ENCODE data around the gene PSMD6. TPM values are rescaled to one million over a fixed set of nuclear protein-coding genes. Genes with fewer than 3 reads are reported as not detected.

Gene PSMD6
- total RNA-seq, 1 donor from 2014 or later, result 60.2 TPM

DNA sequence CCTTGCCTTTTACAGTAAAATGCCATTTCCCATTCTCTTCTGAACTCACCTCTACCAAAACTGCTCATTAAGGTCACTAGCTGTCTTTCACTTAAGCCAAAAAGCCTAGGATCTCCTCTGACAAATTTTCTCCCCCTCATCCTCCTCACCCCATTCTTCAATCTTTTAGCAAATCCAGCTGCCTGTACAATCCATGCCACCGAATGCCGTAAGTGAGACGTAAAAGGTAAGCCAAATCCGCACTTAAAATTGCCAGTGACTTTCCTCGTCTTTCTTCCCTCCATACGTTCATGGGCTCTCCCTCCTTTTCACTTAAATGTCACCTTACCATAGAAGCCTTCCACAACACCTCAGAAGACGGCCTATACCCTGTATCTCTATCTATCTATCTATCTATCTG is 13.8 kb downstream of the PSMD6 start:
- DNase-seq (ENCODE audit: low spot score), result no peak

DNA sequence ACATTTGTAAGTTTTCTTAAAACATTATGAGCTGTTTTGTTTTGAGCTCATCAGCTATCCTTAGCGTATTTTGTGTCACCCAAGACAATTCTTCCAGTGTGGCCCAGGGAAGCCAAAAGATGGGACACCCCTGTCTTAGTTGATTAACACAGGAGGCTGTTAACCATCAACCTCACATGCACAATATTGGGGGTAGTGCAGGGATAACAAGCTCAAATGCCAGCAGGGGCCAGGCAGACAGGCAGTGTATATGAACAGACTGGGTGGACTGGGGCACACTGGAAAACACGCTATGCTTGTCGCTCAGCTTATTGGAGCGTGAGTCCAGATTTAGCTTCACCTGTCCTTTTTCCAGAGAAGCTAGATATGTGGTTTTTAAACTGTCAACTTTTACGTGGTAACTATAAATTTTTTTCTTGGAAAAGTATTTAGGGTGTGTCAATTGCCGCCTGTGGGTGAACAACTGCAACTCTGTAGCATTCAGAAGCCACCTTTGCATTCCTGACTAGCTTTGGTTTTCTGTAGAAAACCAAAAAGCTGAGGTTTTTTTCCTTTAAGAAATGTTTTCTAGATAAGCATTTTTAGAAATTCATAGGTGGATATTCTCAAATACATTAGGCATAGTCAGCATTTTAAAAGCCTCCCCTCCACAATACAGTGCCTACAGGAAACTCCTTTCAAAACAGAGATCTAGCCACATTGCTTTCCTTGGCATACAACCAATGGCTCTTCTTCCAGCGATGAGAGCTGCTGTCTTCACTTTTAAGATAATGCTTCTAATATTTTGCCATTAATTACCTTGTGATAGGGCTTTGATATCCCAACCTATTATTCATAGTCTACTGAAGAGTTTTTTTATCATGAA is 14.6 kb downstream of the PSMD6 start:
- DNase-seq (ENCODE audit: low spot score), result no peak

DNA sequence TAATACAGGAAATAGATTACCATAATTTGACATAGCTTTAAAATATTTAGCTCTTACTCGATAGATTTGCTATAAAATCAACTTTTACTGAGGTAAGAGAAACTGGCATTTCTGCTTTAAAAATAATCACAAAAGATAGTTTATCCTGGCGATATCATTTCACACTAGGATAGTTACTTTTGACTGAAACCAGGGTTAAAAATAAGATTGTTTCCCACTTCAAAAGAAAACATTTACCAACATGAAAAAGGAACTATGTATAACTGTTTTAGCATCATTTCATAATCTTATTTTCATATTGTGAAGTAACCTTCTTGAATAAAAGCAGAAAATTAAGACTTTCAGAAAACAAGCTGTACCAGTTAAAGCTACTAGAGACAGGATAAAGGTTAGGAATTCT is 15.3 kb downstream of the PSMD6 start:
- DNase-seq (ENCODE audit: low spot score), result no peak

DNA sequence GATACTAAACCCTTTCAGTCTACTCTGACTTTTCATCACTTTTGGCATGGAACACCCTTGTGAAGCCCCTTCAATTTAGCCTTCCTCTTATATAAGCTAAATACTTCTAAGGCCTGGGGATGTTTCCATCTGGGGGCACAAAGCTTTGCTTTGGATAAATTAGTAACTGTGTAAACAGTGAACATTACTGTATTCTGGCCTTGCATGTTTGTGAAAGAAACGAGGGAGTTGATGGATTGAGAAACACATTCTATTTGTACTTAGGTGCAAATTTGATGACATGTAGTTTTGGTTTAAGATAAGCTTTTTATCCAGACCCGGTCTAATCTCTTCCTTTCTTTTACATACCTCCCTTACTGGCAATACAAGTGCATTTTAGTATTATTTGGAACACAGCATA is 19.7 kb downstream of the PSMD6 start:
- DNase-seq (ENCODE audit: low spot score), result no peak

DNA sequence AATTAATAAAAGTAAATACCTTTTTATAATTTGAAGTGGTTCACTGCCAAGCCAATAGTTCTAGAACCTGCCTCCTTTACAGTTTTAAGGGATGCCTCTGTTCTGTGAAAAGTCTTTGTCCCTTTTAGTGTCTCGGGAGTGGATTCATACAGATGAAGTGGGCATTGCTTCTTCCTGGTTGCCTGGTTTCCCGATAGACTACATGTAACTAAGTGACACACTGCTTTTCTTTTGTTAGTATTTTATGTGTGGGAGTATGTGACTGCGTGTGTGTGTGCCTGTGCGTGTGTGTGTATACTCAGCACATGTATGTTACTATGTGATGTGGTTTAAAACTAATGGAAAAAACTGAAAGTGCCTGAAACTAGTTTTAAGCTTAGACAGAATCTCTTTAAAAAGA is 21.1 kb downstream of the PSMD6 start:
- no peak for DNase-seq (ENCODE audit: low spot score)

DNA sequence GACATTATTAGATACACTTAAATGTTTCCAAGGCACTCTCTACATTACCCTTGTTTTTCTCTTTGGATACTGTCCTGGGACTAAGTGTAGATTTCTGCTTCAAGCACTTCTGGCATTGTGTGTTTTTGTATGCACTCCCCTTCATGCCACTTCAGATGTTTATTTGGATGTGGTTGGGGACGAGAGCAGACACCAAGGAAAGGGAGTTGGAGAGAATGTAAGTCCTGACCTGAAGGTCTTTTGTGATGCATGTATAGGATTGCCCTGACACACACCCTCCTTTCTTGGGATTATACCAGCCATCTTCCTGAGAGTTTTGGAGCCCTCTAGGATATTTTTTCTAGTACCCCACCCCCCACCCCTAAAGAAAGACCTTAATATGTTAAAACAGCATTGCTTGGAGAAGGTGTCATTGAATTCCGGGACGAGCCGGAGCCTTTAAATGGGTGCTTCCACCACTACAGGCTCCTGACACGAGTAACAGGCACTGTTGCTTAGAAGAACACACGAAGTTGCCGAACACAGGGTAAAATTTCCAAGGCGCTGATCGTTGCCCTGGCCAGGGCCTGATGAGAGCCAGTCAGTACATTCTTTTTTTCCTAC is 22.7 kb downstream of the PSMD6 start:
- DNase-seq (ENCODE audit: low spot score), result no peak

DNA sequence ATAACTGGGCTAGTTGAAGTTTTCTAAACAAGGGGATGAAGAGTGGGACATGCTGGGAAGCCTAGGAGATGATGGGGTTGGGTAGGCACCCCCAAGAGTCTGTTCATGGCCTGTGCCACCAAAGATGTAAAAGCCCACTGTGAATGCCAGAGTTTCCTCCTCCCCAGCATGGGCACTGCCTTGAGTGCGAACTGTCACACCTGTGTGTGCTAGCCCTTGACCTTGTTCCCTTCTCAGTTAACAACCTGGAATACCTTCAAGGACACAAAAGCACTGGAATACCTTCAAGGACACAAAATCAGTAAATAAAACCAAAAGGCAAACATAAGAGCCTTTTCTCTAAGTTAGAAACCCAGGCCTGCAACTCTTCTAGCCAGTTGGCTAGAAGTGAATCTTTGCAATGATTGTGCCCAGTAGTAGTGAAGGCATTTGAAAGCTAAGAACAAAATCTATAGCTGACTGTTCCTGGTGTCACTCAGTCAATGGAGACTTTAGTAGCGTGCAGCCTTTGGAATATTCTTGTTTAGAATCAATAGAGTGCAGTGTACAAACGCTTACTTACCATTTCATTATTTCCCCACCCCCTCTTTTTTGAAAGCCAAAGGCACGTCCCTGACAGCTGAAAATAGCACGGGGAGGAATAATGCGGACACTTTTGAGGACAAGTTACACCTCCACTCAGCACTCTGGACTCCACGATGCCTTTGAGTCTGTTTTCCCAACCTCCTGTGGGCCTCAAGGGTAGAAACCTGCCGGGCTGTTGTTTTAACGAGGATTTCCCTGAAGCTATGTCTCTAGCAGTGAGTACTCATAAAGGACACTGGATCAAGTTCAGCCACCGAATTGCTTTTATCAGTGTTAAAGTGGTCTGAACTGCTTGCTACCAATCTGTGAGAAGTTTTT is 24.2 kb downstream of the PSMD6 start:
- no peak for DNase-seq (ENCODE audit: low spot score)

DNA sequence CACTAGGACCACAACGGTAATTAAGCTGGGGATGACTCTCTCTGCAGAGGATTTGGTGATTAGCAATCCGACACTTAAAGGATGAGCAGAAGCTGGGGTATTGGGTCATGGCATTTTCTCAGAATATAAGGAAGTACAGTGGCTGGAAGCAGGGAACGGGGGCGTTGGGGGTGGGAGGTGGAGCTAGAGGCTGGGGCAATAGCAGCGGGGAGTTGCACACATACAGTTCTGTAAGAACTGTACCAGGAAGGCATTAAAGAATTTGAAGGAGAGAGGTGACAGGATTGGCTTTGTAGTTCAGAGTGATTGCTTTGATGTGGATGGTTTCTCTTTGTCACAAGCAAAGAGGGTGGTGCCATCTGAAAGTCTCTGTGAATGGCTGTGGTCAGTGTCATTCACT is 28.2 kb downstream of the PSMD6 start:
- DNase-seq (ENCODE audit: low spot score), result no peak

DNA sequence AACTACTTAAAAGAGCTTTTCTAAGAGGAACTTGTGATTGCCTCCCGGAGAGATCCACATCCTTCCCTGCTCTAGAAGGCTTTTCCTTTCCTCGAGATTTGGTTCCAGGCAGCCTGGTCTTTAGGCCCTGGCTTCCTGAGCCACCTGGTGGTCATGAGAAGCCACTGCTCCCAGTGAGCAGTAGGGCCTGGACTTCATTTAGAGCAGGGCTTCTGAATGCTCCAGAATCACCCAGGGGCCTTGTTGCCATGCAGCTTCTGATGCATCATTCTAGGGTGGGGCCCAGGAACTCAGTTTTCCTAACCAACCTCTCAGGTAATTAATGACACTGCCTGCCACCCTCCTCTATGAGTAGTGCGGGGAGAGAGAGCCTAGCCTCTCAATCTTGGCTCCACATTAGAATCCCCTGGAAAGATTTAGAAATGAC is 29.6 kb downstream of the PSMD6 start:
- DNase-seq (ENCODE audit: low spot score), result peak; percentile 79

DNA sequence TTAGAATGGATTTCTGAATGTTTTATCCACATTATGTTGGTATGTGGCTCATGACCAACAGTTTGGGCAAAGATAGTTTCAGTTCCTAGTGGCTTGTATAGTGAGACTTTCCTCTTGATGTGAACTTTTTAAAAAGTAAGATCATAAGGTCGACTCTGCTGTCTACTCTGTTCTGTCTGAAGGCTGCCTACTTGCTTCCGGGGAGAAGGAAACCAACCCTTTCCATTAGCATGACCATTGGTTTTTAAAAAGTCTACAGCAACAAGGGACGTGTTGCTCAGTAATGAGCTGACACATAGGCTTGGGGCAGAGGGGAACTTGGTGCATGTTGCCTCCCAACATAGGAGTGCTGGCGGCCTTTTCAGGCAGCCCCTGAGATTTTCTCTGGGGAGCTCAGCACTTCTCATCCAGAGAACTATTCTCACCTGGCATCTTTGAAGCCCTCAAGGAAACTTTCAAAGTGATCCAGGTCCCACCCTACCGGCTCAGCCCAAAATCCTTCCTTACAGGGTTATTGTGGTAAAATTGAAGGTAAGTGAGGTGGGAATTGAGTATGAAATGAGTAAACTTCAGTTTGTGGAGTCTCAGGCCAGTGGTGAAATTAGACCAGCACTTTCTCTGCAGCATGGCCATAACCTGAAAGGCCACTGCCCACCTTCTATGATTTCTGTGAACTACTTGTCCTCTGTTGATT is 30.6 kb downstream of the PSMD6 start:
- DNase-seq (ENCODE audit: low spot score), result no peak

DNA sequence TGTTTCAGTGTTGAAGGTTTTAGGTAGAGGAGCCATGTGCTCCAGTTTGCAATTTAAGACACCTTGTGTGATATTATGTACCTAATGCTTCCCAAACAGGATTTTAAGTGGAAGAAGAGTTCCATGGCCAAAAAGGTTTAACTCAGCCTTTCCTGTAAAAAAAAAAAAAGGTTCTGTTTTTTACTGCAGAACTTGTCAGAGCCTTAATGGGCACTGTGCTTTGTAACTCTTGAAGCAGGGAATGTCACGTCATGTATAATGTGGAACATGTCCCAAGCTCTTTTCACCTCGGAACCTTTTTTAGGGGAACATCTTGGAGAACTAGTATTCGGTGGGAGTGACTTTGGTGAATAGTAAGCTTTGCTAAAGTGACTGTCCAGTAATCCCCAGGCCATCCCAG is 31.6 kb downstream of the PSMD6 start:
- DNase-seq (ENCODE audit: low spot score), result no peak

DNA sequence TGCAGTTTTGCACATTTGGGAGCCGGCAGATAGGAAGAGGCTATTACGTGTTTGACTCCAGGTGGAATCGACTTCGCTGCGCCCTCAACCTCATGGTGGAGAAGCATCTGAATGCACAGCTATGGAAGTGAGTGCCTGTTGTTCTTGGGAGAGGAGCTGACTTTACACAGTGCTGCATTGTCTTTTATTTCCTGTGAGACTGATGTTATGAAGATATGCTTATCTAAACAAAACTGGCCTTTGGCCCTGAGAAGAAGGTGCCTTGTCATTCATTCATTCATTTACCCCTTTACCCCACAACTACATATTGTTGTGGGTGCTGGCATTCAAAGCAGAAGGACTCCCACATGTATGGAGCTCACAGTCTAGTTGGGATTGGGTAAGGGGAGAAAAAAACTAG is 32.6 kb downstream of the PSMD6 start:
- DNase-seq (ENCODE audit: low spot score), result no peak

DNA sequence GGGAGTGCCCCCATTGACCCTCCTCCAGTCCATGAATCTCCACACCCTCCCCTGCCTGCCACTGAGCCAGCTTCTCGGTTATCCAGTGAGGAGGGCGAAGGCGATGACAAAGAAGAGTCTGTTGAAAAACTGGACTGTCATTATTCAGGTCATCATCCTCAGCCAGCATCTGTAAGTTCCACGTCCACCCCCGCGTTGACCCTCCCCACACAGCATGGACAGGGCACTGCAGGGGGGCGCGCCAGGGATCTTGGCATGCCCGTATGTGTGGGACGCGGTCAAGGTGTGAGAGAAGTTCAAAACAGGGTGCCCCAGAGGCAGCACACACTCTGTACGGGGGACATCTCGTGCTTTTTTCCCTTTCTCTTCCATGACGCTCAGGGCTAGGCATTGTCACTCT is 33.1 kb downstream of the PSMD6 start:
- DNase-seq (ENCODE audit: low spot score), result no peak

DNA sequence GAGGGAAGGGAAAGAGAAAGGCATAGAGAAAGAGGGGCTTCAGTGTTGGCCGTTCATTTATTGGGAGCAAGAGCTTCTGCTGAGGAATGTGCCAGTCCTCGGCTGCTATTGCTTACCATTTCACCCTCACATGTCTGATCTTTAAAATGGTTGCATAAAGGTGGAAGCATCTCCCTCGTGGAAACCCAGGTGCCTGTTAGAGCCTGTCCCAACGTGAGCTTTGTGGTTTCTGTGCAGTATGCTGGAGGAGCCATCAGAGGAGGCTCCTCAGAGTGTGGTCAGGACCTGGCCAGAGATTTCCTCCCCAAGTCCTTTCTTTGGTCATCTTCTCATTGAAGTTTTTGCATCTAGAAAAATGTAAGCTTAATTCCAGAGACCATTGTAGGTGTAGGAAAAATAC is 34.4 kb downstream of the PSMD6 start:
- DNase-seq (ENCODE audit: low spot score), result no peak

DNA sequence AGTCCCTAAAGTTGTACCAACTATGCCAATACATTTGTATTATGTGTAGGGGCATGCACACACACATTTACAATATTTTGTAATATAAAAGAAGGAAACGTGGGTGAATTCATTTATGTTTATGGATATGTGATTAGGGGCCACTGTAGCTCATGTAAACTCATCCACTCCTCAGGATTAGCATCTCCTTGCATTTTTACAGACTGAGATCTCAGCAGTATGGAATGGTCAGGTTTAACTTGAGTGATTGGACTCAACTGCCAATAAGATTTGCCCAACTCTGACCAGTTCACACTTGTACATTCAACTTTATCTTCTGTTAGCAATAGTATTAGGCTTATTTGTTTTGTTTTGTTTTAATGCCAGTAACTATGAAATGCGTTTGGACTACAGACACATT is 36.5 kb downstream of the PSMD6 start:
- DNase-seq (ENCODE audit: low spot score), result no peak

DNA sequence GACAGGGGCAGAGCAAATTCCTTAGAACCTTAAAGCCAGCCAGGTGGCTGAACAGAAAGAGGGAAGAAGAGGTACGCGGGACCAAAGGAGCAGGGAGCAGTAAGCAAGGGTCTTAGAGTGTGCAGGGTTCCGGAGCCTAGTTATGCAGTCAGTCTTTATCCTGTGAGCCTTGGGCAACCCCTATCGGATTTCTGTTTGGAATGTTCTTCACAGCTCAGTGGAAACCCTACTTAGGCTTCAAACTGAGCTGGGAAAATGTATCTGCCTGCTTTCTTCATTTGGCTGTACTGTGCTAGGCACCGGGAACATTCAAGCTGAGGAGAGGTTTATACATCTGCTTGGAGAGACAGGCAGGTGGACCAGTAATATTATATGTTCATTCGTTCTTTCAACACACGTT is 37.1 kb downstream of the PSMD6 start:
- no peak for DNase-seq (ENCODE audit: low spot score)

DNA sequence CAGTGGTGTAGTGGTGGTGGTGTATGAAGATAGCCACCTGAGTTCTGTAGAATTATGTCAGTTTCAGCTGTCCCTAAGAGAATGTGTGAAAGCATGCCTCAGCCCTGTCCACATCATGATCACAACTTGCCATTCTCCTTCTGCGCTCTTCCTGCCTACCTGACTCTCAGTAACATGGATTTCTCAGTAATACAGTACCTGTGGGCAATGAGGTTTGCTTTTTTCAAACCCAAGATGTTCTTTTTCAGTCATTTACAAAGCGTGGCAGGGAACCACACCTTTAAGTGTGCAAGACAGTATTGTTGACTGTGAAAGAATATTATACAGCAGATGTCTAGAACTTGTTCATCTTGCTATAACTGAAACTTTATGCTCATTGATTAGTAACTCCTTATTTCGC is 38.9 kb downstream of the PSMD6 start:
- DNase-seq (ENCODE audit: low spot score), result no peak

DNA sequence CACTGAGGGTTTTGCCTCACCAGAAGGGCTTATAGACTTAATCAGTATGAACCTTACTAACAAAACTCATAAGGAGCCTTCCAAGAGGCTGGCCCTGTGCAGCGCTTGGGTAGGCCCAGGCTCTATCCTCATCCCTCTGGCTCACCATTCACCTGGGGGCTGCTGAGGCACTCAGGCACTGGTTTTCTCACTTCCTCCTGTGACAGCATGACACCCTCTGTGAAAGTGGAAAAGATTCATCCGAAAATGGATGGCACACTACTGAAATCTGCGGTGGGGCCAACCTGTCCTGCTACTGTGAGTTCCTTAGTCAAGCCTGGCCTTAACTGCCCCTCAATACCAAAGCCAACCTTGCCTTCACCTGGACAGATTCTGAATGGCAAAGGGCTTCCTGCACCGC is 41.3 kb downstream of the PSMD6 start:
- no peak for DNase-seq (ENCODE audit: low spot score)

DNA sequence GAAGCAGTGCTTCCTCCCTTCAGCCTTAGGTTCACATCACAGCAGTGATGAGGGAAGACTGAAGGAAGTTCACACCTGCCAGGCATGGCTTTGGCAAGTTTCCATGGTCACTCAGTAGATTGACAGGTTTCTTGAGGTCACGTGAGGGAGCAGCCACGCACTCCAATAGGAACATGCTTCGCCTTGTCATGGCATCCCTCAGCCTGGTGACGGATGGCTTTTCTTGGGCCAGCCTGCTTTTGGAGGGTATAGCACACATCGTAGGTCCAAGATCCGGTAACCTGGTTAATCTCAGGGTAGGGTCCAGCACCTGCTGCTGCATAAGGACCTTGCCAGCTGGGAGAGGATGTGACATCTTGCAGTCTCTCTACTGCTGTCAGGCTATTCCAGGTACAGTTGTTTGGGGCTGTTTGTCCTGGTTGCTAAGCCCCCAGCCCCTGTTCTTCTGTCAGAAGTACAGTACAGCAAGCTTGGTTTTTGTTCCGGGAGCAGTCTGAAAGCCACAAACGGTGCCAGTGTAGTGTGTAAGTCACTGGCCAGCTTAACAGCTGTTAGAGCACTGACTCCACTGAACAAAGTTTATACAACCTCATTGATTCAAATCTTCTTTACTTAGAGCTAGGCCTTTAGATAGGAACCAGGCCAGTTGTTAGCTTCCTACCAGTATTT is 42.3 kb downstream of the PSMD6 start:
- no peak for DNase-seq (ENCODE audit: low spot score)

DNA sequence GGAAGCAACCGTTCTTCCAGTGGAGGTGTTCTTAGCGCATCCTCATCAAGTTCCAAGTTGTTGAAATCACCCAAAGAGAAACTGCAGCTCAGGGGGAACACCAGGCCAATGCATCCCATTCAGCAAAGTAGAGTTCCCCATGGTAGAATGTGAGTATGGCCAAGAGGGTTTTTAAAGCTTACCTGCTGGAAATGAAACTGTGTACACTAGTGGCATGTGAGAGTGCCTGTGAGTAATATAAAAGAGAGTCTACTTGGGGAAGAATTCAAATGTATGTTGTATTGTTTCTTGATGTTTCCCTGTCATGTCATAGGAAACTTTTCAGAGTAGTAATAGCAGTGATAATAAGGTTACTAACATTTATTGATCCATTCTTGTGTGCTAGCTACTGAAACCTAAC is 43.3 kb downstream of the PSMD6 start:
- no peak for DNase-seq (ENCODE audit: low spot score)
